Neuronal stem cell (in vitro differentiated cells): ENCODE measurements around the gene ST6GAL1.
A peak's percentile ranks its signal among the peaks of the same experiment; 100 is the strongest.

Experiments used
- DNase-seq: peaks from one replicate; pipeline ENCODE4 v3.0.0-alpha.2; 2013; ENCODE audit warnings: low spot score
- H2AFZ ChIP-seq: one replicate; pipeline ENCODE4 v1.6.1; 2013; ENCODE audit warnings: mild to moderate bottlenecking, low read length, inconsistent platforms
- H2AK5ac ChIP-seq: 2 replicates; pipeline ENCODE4 v1.6.1; 2013; ENCODE audit warnings: low read depth, mild to moderate bottlenecking, inconsistent platforms, low read length, moderate library complexity, mixed read lengths
- H2BK120ac ChIP-seq: 2 replicates; pipeline ENCODE4 v1.6.1; 2013; ENCODE audit warnings: low read depth, mild to moderate bottlenecking, inconsistent platforms, low read length, moderate library complexity, mixed read lengths
- H2BK12ac ChIP-seq: one replicate; pipeline ENCODE4 v1.6.1; 2013; ENCODE audit warnings: low read length, inconsistent platforms
- H2BK15ac ChIP-seq: 2 replicates; pipeline ENCODE4 v1.6.1; 2013; ENCODE audit warnings: mild to moderate bottlenecking, low read length, inconsistent platforms, mixed read lengths
- H2BK5ac ChIP-seq: one replicate; pipeline ENCODE4 v1.6.1; 2013; ENCODE audit warnings: inconsistent platforms, mild to moderate bottlenecking, low read length, moderate library complexity
- H3K14ac ChIP-seq: one replicate; pipeline ENCODE4 v1.6.1; 2013; ENCODE audit warnings: low read length, inconsistent platforms
- H3K18ac ChIP-seq: 2 replicates; pipeline ENCODE4 v1.6.1; 2013; ENCODE audit warnings: low read length, inconsistent platforms
- H3K23ac ChIP-seq: 2 replicates; pipeline ENCODE4 v1.6.1; 2013; ENCODE audit warnings: low read depth, mild to moderate bottlenecking, mixed read lengths, low read length, inconsistent platforms; ENCODE audit not compliant: poor library complexity
- H3K27ac ChIP-seq: replicated peaks from 3 replicates; pipeline ENCODE4 v1.5.1; 2013; ENCODE audit warnings: low read length, inconsistent platforms
- H3K27me3 ChIP-seq, 3 experiments: 2 replicates each; pipeline ENCODE4 v1.6.1; 2013; ENCODE audit warnings: low read length in 3 of 3, mild to moderate bottlenecking in 2 of 3, inconsistent platforms in 1 of 3, low read depth in 1 of 3, mixed read lengths in 1 of 3, moderate library complexity in 1 of 3; ENCODE audit not compliant: control insufficient read depth in 3 of 3, insufficient read depth in 3 of 3
- H3K36me3 ChIP-seq, 2 donors: replicated peaks in 1 of 2; 2 replicates each; pipeline ENCODE4 v1.6.1; 2013; ENCODE audit warnings: low read length in 2 of 2; ENCODE audit not compliant: control insufficient read depth in 2 of 2, insufficient read depth in 2 of 2
- H3K4ac ChIP-seq: 2 replicates; pipeline ENCODE4 v1.6.1; 2013; ENCODE audit warnings: inconsistent platforms, mild to moderate bottlenecking, low read length, moderate library complexity
- H3K4me1 ChIP-seq, 2 donors: 1 replicate in 1 of 2; 2 replicates in 1 of 2; pipeline ENCODE4 v1.6.1; 2013; ENCODE audit warnings: low read length in 2 of 2, low read depth in 1 of 2; ENCODE audit not compliant: control insufficient read depth in 2 of 2, insufficient read depth in 1 of 2
- H3K4me2 ChIP-seq: one replicate; pipeline ENCODE4 v1.6.1; 2013; ENCODE audit warnings: mild to moderate bottlenecking, low read length, inconsistent platforms; ENCODE audit not compliant: insufficient read depth, poor library complexity, severe bottlenecking
- H3K4me3 ChIP-seq, 2 donors: 2 replicates each; pipeline ENCODE4 v1.5.1; 2013; ENCODE audit warnings: low read length in 2 of 2, mild to moderate bottlenecking in 2 of 2, inconsistent platforms in 1 of 2, moderate library complexity in 1 of 2
- H3K79me1 ChIP-seq: one replicate; pipeline ENCODE4 v1.6.1; 2013; ENCODE audit warnings: low read depth, mild to moderate bottlenecking, inconsistent platforms, low read length, moderate library complexity
- H3K9ac ChIP-seq: one replicate; pipeline ENCODE4 v1.6.1; 2013; ENCODE audit warnings: mild to moderate bottlenecking, low read depth, low read length, inconsistent platforms; ENCODE audit not compliant: poor library complexity
- H3K9me3 ChIP-seq, 2 donors: replicated peaks in 1 of 2; 2 replicates each; pipeline versions ENCODE3 to v1.6.1; 2013; ENCODE audit warnings: low read length in 2 of 2, mild to moderate bottlenecking in 2 of 2, inconsistent platforms in 1 of 2, low read depth in 1 of 2, mixed read lengths in 1 of 2, moderate library complexity in 1 of 2; ENCODE audit not compliant: control insufficient read depth in 2 of 2, insufficient read depth in 1 of 2
- H4K8ac ChIP-seq: one replicate; pipeline ENCODE4 v1.6.1; 2013; ENCODE audit warnings: low read depth, mild to moderate bottlenecking, inconsistent platforms, low read length, moderate library complexity
- H4K91ac ChIP-seq: one replicate; pipeline ENCODE4 v1.6.1; 2013; ENCODE audit warnings: low read length, low read depth, mild to moderate bottlenecking, inconsistent platforms; ENCODE audit not compliant: poor library complexity
- WGBS, 2 donors: extraction: QIAGEN DNeasy Blood & Tissue Kit; methylation state at CpG; one replicate each; pipeline ENCODE4 v1.1.7; 2013; ENCODE audit warnings: missing lambda C conversion rate in 2 of 2, mixed read lengths in 1 of 2; ENCODE audit not compliant: insufficient read length in 2 of 2, insufficient replicate concordance in 1 of 2; ENCODE audit errors: extremely low coverage in 2 of 2; 5-methylcytosine and 5-hydroxymethylcytosine counted together

The ST6GAL1 gene

GRCh38 chr3:186963636-186964035 lies 33.3 kb downstream of the ST6GAL1 start:
- Histone ChIP-seq H4K8ac (no peak overlapping the region), H3K79me1 (no peaks in the 10 kb centered on the region), H4K91ac (no peak overlapping the region), H2BK120ac (no peak overlapping the region), H3K9me3 (no peaks in the 10 kb centered on the region), H3K14ac (no peak overlapping the region), H3K4ac (no peak overlapping the region), H2AK5ac (no peak overlapping the region), H3K4me1 (peaks cover 6 to 14% of the 10 kb centered on the region in 2 donors), H3K27ac (no peak overlapping the region), H2BK15ac (no peak overlapping the region), H3K23ac (no peak overlapping the region), H2AFZ (peak overlapping the region; percentile 29), H2BK5ac (no peak overlapping the region), H3K9ac (no peak overlapping the region), H3K18ac (no peak overlapping the region), H3K4me2 (no peak overlapping the region), H3K4me3 (no peak overlapping the region), H3K27me3 (no peaks in the 10 kb centered on the region), H2BK12ac (no peak overlapping the region), H3K36me3 (peaks cover 0 to 2% of the 10 kb centered on the region in 2 donors)
- no CpG with 5 or more reads among the region's 5 CpGs for WGBS, 2 donors
- DNase-seq: no peak

- H2AK5ac ChIP-seq: no peak overlapping the region
- no peak overlapping the region for H2BK12ac ChIP-seq
- whole genome bisulfite sequencing, 2 donors: no CpG with 5 or more reads among the region's 6 CpGs
Observed at GRCh38 chr3:186964071-186964470, 33.7 kb downstream of the ST6GAL1 start.

DNA sequence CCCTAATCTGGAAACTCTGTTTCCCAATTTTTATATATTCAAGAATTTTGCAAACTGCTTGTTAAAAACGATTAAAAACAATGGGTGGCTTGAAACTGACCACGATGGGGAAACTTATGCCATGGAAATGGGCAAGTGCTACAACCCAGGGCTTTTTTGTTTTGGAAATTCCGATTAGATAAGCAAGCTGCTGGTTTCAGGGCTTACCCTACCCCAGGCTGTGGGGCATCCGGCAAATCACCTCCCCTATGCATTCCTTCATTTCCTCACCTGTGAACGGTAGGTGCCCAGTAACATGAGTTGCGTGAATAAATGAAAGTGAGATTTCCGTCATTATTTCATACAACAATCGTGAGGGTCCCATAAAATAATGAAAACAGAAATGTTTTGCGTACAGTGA lies 34.3 kb downstream of the ST6GAL1 start:
- H2BK12ac ChIP-seq: no peak overlapping the region
- H3K14ac ChIP-seq: no peak overlapping the region
- no peak overlapping the region for H4K91ac ChIP-seq
- H2AK5ac ChIP-seq: no peak overlapping the region
- no peaks in the 10 kb centered on the region for H3K9me3 ChIP-seq
- H3K23ac ChIP-seq: no peak overlapping the region
- H2AFZ ChIP-seq: no peak overlapping the region
- peaks cover 6 to 14% of the 10 kb centered on the region in 2 donors for H3K4me1 ChIP-seq
- H2BK5ac ChIP-seq: no peak overlapping the region
- no peak for DNase-seq
- no peaks in the 10 kb centered on the region for H3K27me3 ChIP-seq
- H3K36me3 ChIP-seq: peaks cover 0 to 2% of the 10 kb centered on the region in 2 donors
- H3K4ac ChIP-seq: no peak overlapping the region
- no peak overlapping the region for H3K9ac ChIP-seq
- H2BK120ac ChIP-seq: no peak overlapping the region
- H3K4me3 ChIP-seq: no peak overlapping the region
- no peak overlapping the region for H2BK15ac ChIP-seq
- H3K18ac ChIP-seq: no peak overlapping the region
- no peaks in the 10 kb centered on the region for H3K79me1 ChIP-seq
- WGBS, 2 donors: no CpG with 5 or more reads among the region's 9 CpGs
- no peak overlapping the region for H3K27ac ChIP-seq
- no peak overlapping the region for H3K4me2 ChIP-seq
- no peak overlapping the region for H4K8ac ChIP-seq

More at GRCh38 chr3:186964071-186964470, 33.7 kb downstream of the ST6GAL1 start:
- H3K23ac ChIP-seq: no peak overlapping the region
- no peak overlapping the region for H3K9ac ChIP-seq
- H4K91ac ChIP-seq: no peak overlapping the region
- H2BK120ac ChIP-seq: no peak overlapping the region
- H2BK5ac ChIP-seq: no peak overlapping the region
- no peak overlapping the region for H3K18ac ChIP-seq
- H4K8ac ChIP-seq: no peak overlapping the region
- no peaks in the 10 kb centered on the region for H3K27me3 ChIP-seq
- peaks cover 6 to 14% of the 10 kb centered on the region in 2 donors for H3K4me1 ChIP-seq
- no peak overlapping the region for H2BK15ac ChIP-seq
- H3K9me3 ChIP-seq: no peaks in the 10 kb centered on the region
- no peak for DNase-seq
- H3K4ac ChIP-seq: no peak overlapping the region
- H3K14ac ChIP-seq: no peak overlapping the region
- H3K4me2 ChIP-seq: no peak overlapping the region
- H3K4me3 ChIP-seq: no peak overlapping the region
- H3K27ac ChIP-seq: no peak overlapping the region
- H2AFZ ChIP-seq: no peak overlapping the region
- no peaks in the 10 kb centered on the region for H3K79me1 ChIP-seq
- peaks cover 0 to 2% of the 10 kb centered on the region in 2 donors for H3K36me3 ChIP-seq

DNA sequence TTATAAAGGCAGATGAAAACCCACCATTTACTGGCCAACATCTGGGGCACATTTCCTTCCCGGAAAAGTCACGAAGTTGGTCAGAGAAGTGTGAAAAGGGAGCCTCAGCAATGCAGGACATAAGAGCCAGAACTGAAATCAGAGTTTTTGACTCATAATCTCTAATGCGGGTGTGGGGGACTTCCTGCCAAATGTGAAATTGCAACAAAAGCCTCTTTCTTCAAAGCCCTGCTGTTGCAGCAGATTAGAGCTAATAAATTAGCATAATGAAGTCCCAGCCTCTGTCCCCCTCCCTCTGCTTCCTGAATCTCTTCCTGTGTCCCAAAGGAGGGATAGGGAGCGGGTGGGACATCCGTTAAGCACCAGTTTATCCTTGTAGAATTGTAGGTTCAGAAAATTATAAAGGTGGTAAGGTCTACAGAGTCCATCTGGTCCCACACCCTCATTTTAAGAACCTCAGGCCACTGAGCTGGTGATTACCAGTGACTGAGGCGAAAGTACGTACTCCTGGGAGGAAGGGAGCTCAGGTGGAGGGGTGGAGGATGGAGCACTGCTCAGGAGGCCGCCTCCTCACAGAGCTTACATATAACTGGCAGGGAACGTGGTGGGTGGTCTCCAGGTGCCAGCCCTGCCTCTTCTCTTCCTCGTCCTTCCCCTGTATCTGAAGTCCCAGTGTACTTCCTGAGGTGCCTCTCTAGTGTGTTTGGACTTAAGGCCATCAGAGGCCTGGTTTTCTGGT lies 35.0 kb downstream of the ST6GAL1 start:
- H3K23ac ChIP-seq: no peak overlapping the region

More for the DNA sequence above, 35.0 kb downstream of the ST6GAL1 start:
- H3K4me3 ChIP-seq: no peak overlapping the region
- H4K91ac ChIP-seq: no peak overlapping the region
- H3K79me1 ChIP-seq: no peaks in the 10 kb centered on the region
- H2BK15ac ChIP-seq: no peak overlapping the region
- H2BK12ac ChIP-seq: no peak overlapping the region
- no peak overlapping the region for H3K14ac ChIP-seq
- H2BK120ac ChIP-seq: no peak overlapping the region
- no peak overlapping the region for H3K18ac ChIP-seq
- no peaks in the 10 kb centered on the region for H3K9me3 ChIP-seq
- H3K36me3 ChIP-seq: peaks cover 0 to 3% of the 10 kb centered on the region in 2 donors
- no peak overlapping the region for H3K4me2 ChIP-seq
- peak overlapping the region; percentile 2 for H2AFZ ChIP-seq
- H3K4ac ChIP-seq: no peak overlapping the region
- WGBS, 2 donors: no CpG with 5 or more reads among the region's 10 CpGs
- DNase-seq: no peak
- no peak overlapping the region for H2AK5ac ChIP-seq
- H3K9ac ChIP-seq: no peak overlapping the region
- no peaks in the 10 kb centered on the region for H3K27me3 ChIP-seq
- no peak overlapping the region for H2BK5ac ChIP-seq
- H3K27ac ChIP-seq: no peak overlapping the region
- peaks cover 6 to 14% of the 10 kb centered on the region in 2 donors for H3K4me1 ChIP-seq
- H4K8ac ChIP-seq: no peak overlapping the region
